ENCODE measurements around the gene MAB21L1. TPM values are rescaled to one million over a fixed set of nuclear protein-coding genes. Genes with fewer than 3 reads are reported as not detected.

MAB21L1 gene
- total and polyA plus RNA-seq, 2 donors (not counting 1 experiment from before 2014, with no cell fraction given), result 2.0 to 2.7 TPM

DNA sequence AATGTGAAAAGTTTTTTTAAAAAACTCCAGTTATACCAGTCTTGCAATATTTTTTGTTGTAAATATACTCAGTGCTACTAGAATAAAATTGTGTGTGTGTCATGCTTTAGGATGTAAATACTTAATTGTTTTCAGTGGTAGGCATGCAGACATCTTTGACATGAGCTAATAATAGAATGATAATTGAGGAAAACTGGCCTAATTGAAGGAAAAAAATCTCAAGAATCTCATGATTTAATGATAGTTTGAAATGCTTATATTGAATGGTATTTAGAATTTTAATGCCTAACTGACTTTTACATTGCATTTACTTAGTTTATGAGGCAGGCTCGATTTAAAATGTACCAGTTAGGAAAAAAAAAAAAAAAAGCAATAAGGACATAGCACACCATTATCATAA is 3.2 kb upstream of the MAB21L1 start:
- no peak for DNase-seq (ENCODE audit: low read depth in 2 of 2)
- Histone ChIP-seq H3K4me1 (ENCODE audit: control insufficient read depth, extremely low read depth, insufficient read depth, low read length) (no peaks in the 10 kb centered on the region), H3K36me3 (ENCODE audit: control insufficient read depth, insufficient read depth, low read length) (no peaks in the 10 kb centered on the region), H3K4me3 (replicated peaks in 1 of 4; ENCODE audit: control extremely low read depth in 1 of 4, insufficient read depth in 1 of 4, low read depth in 3 of 4, low read length in 4 of 4) (no peak overlapping the region), H3K4me2 (ENCODE audit: extremely low read depth, insufficient read depth, low read length) (no peak overlapping the region), H4K20me1 (ENCODE audit: control insufficient read depth, extremely low read depth, insufficient read depth, low read length) (no peaks in the 10 kb centered on the region), H2AFZ (ENCODE audit: low read length) (no peak overlapping the region), H3K27me3 (ENCODE audit: control insufficient read depth, insufficient read depth, low read length) (no peaks in the 10 kb centered on the region), H3K27ac (ENCODE audit: insufficient read depth, low read length) (no peak overlapping the region), H3K79me2 (ENCODE audit: control insufficient read depth, insufficient read depth, low read length) (no peaks in the 10 kb centered on the region), H3K9ac (ENCODE audit: insufficient read depth, low read length) (no peak overlapping the region), H3K9me3 (ENCODE audit: control insufficient read depth, insufficient read depth, low read depth, low read length) (no peaks in the 10 kb centered on the region)
- TF ChIP-seq EZH2 (IDR thresholded peaks at IDR 0.05; ENCODE audit: low read length, missing control alignments), result no peak
- TF ChIP-seq, protein P1, sequence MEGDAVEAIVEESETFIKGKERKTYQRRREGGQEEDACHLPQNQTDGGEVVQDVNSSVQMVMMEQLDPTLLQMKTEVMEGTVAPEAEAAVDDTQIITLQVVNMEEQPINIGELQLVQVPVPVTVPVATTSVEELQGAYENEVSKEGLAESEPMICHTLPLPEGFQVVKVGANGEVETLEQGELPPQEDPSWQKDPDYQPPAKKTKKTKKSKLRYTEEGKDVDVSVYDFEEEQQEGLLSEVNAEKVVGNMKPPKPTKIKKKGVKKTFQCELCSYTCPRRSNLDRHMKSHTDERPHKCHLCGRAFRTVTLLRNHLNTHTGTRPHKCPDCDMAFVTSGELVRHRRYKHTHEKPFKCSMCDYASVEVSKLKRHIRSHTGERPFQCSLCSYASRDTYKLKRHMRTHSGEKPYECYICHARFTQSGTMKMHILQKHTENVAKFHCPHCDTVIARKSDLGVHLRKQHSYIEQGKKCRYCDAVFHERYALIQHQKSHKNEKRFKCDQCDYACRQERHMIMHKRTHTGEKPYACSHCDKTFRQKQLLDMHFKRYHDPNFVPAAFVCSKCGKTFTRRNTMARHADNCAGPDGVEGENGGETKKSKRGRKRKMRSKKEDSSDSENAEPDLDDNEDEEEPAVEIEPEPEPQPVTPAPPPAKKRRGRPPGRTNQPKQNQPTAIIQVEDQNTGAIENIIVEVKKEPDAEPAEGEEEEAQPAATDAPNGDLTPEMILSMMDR (conservative IDR thresholded peaks at IDR 0.05 in 1 of 2, IDR thresholded peaks at IDR 0.05 in 1 of 2; ENCODE audit: low read depth in 1 of 2, low read length in 2 of 2), result no peak

DNA sequence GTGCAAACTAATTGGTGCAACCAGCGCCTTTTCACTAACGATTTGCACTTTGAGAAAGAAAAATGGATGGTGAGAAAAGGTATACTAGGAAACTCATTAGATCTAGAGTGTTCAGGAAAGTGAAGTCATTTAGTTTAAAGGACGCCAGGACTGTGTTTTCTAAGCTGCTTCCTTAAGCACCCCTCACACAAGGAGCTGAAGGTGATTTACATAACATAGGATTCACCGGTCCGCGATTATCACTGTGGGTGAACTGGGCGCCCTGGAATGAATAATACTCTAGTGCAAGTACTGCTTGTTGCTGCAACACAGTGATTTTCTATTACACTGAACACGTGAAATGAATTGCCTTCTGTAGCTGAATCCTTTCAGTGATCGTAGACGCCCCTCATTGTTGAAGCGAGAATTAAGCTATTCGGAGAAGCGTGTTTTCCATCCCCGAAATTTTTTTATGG is 2.6 kb upstream of the MAB21L1 start:
- no peak overlapping the region for H3K27ac ChIP-seq (ENCODE audit: insufficient read depth, low read length)
- no peak overlapping the region for H3K4me2 ChIP-seq (ENCODE audit: extremely low read depth, insufficient read depth, low read length)
- no peaks in the 10 kb centered on the region for H3K36me3 ChIP-seq (ENCODE audit: control insufficient read depth, insufficient read depth, low read length)
- H2AFZ ChIP-seq (ENCODE audit: low read length), result no peak overlapping the region
- TF ChIP-seq EZH2 (IDR thresholded peaks at IDR 0.05; ENCODE audit: low read length, missing control alignments), result no peak
- TF ChIP-seq, protein P1 (conservative IDR thresholded peaks at IDR 0.05 in 1 of 2, IDR thresholded peaks at IDR 0.05 in 1 of 2; ENCODE audit: low read depth in 1 of 2, low read length in 2 of 2), result no peak
- H3K9ac ChIP-seq (ENCODE audit: insufficient read depth, low read length), result no peak overlapping the region
- no peaks in the 10 kb centered on the region for H4K20me1 ChIP-seq (ENCODE audit: control insufficient read depth, extremely low read depth, insufficient read depth, low read length)
- no peaks in the 10 kb centered on the region for H3K4me1 ChIP-seq (ENCODE audit: control insufficient read depth, extremely low read depth, insufficient read depth, low read length)
- H3K79me2 ChIP-seq (ENCODE audit: control insufficient read depth, insufficient read depth, low read length), result peaks cover 2% of the 10 kb centered on the region
- no peaks in the 10 kb centered on the region for H3K27me3 ChIP-seq (ENCODE audit: control insufficient read depth, insufficient read depth, low read length)
- no peak overlapping the region for H3K4me3 ChIP-seq (replicated peaks in 1 of 4; ENCODE audit: control extremely low read depth in 1 of 4, insufficient read depth in 1 of 4, low read depth in 3 of 4, low read length in 4 of 4)
- DNase-seq (ENCODE audit: low read depth in 2 of 2), result no peak
- H3K9me3 ChIP-seq (ENCODE audit: control insufficient read depth, insufficient read depth, low read depth, low read length), result no peaks in the 10 kb centered on the region

DNA sequence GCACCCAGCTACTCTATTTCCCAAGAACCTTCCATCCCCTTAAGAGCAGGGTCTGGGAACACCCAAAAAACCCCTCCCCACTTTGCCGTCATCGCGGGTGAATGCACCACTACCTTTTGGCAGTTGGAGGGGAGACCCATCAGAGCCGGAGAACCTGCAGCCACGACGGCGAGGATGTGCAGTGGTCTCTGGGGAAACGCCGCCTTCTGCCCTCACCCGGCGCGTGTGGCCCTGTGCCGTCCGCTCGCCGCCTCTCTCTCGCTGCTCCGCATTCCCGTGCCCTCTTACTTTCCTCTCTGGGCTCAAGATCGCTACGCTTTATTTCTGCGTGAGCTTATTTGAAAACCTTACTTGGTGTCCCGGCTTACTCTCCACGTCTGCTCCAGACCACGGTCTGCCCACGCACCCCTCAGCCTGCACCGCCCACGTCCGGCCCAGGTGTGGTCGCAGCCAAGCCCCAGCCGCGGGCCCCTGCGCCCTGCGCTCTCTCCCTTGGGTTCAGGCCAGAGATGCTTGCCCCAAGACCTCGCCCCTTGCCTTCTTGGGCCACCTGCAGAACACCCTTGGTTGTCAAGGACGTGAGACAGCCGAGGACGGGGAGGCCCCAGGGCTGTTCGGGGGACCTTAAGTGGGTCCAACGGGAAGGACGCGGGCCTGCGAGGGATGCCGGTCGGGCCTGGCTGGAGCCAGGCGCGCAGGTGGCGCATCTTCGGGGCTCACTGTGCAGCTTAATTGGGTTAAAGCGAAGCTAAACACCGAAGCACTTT is 2.0 kb upstream of the MAB21L1 start:
- Histone ChIP-seq H3K4me3 (replicated peaks in 1 of 4; ENCODE audit: control extremely low read depth in 1 of 4, insufficient read depth in 1 of 4, low read depth in 3 of 4, low read length in 4 of 4) (no peak overlapping the region), H2AFZ (ENCODE audit: low read length) (no peak overlapping the region)
- DNase-seq (ENCODE audit: low read depth in 2 of 2), result no peak

More for the DNA sequence above, 2.0 kb upstream of the MAB21L1 start:
- no peak overlapping the region for H3K27ac ChIP-seq (ENCODE audit: insufficient read depth, low read length)
- H3K4me1 ChIP-seq (ENCODE audit: control insufficient read depth, extremely low read depth, insufficient read depth, low read length), result no peaks in the 10 kb centered on the region
- TF ChIP-seq, protein P1 (conservative IDR thresholded peaks at IDR 0.05 in 1 of 2, IDR thresholded peaks at IDR 0.05 in 1 of 2; ENCODE audit: low read depth in 1 of 2, low read length in 2 of 2), result no peak
- no peak for TF ChIP-seq EZH2 (IDR thresholded peaks at IDR 0.05; ENCODE audit: low read length, missing control alignments)
- H3K27me3 ChIP-seq (ENCODE audit: control insufficient read depth, insufficient read depth, low read length), result no peaks in the 10 kb centered on the region
- H3K79me2 ChIP-seq (ENCODE audit: control insufficient read depth, insufficient read depth, low read length), result peaks cover 2% of the 10 kb centered on the region
- H3K4me2 ChIP-seq (ENCODE audit: extremely low read depth, insufficient read depth, low read length), result no peak overlapping the region
- H4K20me1 ChIP-seq (ENCODE audit: control insufficient read depth, extremely low read depth, insufficient read depth, low read length), result no peaks in the 10 kb centered on the region
- no peaks in the 10 kb centered on the region for H3K36me3 ChIP-seq (ENCODE audit: control insufficient read depth, insufficient read depth, low read length)
- no peak overlapping the region for H3K9ac ChIP-seq (ENCODE audit: insufficient read depth, low read length)
- no peaks in the 10 kb centered on the region for H3K9me3 ChIP-seq (ENCODE audit: control insufficient read depth, insufficient read depth, low read depth, low read length)
